ENCODE data around the gene TBX1. TPM values are rescaled to one million over a fixed set of nuclear protein-coding genes. Genes with fewer than 3 reads are reported as not detected.

Gene TBX1
- total and polyA plus RNA-seq, 10 of the 15 experiments (the other 5 are each of a cell fraction or from before 2014, with no cell fraction given) = not detected

DNA sequence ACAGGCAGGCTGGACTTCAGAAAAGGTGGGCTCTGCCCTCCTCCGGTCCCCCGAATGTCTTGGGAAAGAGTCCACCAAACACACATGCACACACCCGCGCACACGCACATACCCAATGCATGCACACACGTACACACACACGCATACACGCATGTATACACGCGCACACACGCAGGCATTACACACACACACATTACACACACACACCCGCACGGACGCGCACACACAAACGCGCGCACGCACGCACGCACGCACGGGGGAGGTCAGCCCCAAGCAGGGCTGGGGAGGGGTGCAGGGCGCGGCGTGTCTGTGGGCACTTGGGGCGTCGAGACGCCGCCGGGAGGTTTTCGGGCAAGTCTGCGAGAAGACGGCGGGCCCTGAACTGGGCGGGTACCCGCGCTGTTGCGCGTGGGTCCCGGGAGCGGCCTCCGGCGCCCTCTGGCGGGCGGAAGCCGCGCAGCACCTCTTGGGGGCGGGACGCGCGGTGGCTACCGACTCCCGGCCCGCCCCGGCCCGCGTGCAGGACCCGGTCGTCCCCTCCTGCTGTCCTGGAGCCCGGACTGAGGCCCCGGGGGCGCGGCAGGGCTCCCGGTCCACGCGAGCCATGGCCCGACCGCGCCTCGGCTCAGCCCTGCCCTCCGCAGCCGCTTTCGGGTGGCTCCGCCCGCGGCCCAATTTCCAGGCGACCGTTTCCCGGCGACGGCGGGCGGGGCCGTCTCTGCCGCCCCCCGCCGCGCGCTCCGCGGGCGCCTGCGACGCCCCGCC is 42.7 kb upstream of the TBX1 start (continued):
- TF ChIP-seq, protein P1, sequence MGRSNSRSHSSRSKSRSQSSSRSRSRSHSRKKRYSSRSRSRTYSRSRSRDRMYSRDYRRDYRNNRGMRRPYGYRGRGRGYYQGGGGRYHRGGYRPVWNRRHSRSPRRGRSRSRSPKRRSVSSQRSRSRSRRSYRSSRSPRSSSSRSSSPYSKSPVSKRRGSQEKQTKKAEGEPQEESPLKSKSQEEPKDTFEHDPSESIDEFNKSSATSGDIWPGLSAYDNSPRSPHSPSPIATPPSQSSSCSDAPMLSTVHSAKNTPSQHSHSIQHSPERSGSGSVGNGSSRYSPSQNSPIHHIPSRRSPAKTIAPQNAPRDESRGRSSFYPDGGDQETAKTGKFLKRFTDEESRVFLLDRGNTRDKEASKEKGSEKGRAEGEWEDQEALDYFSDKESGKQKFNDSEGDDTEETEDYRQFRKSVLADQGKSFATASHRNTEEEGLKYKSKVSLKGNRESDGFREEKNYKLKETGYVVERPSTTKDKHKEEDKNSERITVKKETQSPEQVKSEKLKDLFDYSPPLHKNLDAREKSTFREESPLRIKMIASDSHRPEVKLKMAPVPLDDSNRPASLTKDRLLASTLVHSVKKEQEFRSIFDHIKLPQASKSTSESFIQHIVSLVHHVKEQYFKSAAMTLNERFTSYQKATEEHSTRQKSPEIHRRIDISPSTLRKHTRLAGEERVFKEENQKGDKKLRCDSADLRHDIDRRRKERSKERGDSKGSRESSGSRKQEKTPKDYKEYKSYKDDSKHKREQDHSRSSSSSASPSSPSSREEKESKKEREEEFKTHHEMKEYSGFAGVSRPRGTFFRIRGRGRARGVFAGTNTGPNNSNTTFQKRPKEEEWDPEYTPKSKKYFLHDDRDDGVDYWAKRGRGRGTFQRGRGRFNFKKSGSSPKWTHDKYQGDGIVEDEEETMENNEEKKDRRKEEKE (IDR thresholded peaks at IDR 0.05) = no peak
- TF ChIP-seq ETV6 (conservative IDR thresholded peaks at IDR 0.05 in 1 of 2, IDR thresholded peaks at IDR 0.05 in 1 of 2; ENCODE audit: borderline replicate concordance in 1 of 2, low read depth in 1 of 2) (no peak), BCL11A (IDR thresholded peaks at IDR 0.05; ENCODE audit: low read depth, low read length) (no peak), ZNF384 (IDR thresholded peaks at IDR 0.05; ENCODE audit: borderline replicate concordance, low read depth, low read length) (no peak), HDAC2 (IDR thresholded peaks at IDR 0.05) (no peak), TAF1 (IDR thresholded peaks at IDR 0.05; ENCODE audit: borderline replicate concordance, low read depth, low read length) (no peak), SPI1 (IDR thresholded peaks at IDR 0.05; ENCODE audit: borderline replicate concordance, insufficient read depth, low read depth, low read length) (no peak), CEBPB (IDR thresholded peaks at IDR 0.05; ENCODE audit: borderline replicate concordance in 1 of 2, low read depth in 2 of 2, low read length in 2 of 2) (no peak), BCL3 (IDR thresholded peaks at IDR 0.05; ENCODE audit: borderline replicate concordance, insufficient read depth, low read depth, low read length, poor library complexity, severe bottlenecking) (peak; percentile 81), ZNF622 (IDR thresholded peaks at IDR 0.05) (no peak), RBBP5 (conservative IDR thresholded peaks at IDR 0.05) (no peak), BHLHE40 (IDR thresholded peaks at IDR 0.05; ENCODE audit: borderline replicate concordance in 1 of 2, low read depth in 2 of 2, low read length in 1 of 2) (peak; percentile 50 to 75), LARP7 (IDR thresholded peaks at IDR 0.05) (peak; percentile 72; the same call in 1 of the 2 replicates), EGR1 (IDR thresholded peaks at IDR 0.05; ENCODE audit: borderline replicate concordance in 1 of 2, low read depth in 2 of 2, low read length in 2 of 2) (peak in 1 of 2 experiments; percentile 40; a peak in 1 of 3 replicates), SKIL (IDR thresholded peaks at IDR 0.05; ENCODE audit: low read depth, poor library complexity, severe bottlenecking) (no peak), DPF2 (IDR thresholded peaks at IDR 0.05) (peak; percentile 55)
- TF ChIP-seq, protein P2, sequence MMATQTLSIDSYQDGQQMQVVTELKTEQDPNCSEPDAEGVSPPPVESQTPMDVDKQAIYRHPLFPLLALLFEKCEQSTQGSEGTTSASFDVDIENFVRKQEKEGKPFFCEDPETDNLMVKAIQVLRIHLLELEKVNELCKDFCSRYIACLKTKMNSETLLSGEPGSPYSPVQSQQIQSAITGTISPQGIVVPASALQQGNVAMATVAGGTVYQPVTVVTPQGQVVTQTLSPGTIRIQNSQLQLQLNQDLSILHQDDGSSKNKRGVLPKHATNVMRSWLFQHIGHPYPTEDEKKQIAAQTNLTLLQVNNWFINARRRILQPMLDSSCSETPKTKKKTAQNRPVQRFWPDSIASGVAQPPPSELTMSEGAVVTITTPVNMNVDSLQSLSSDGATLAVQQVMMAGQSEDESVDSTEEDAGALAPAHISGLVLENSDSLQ (IDR thresholded peaks at IDR 0.05) = no peak
- TF ChIP-seq, protein P3, sequence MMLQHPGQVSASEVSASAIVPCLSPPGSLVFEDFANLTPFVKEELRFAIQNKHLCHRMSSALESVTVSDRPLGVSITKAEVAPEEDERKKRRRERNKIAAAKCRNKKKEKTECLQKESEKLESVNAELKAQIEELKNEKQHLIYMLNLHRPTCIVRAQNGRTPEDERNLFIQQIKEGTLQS (IDR thresholded peaks at IDR 0.05; ENCODE audit: borderline replicate concordance, extremely low read depth, low read depth, low read length) = no peak
